BLaER1 (cell line): ENCODE results near the gene FGF8.
A peak's percentile ranks its signal among the peaks of the same experiment; 100 is the strongest.
"Not testable (repeated sequence)": the region's sequence is repeated elsewhere in the genome, so short reads cannot be mapped to it uniquely, and the experiment has no call there.

Experiments used
- H3K27ac ChIP-seq: shearing (Covaris generic); formaldehyde crosslinking; 2 replicates; pipeline ENCODE4 v1.8.1; 2022
- H3K27me3 ChIP-seq: shearing (Covaris generic); formaldehyde crosslinking; 2 replicates; pipeline ENCODE4 v1.8.1; 2022
- H3K36me3 ChIP-seq: shearing (Covaris generic); formaldehyde crosslinking; 2 replicates; pipeline ENCODE4 v1.8.1; 2022
- H3K4me1 ChIP-seq: shearing (Covaris generic); formaldehyde crosslinking; 2 replicates; pipeline ENCODE4 v1.8.1; 2022
- H3K4me2 ChIP-seq: shearing (Covaris generic); formaldehyde crosslinking; 2 replicates; pipeline ENCODE4 v1.8.1; 2022
- H3K4me3 ChIP-seq: shearing (Covaris generic); formaldehyde crosslinking; 2 replicates; pipeline ENCODE4 v1.8.1; 2022
- H3K9ac ChIP-seq: shearing (Covaris generic); formaldehyde crosslinking; 2 replicates; pipeline ENCODE4 v1.8.1; 2022
- H3K9me3 ChIP-seq: shearing (Covaris generic); formaldehyde crosslinking; 2 replicates; pipeline ENCODE4 v1.8.1; 2022
- H4K20me1 ChIP-seq: shearing (Covaris generic); formaldehyde crosslinking; 2 replicates; pipeline ENCODE4 v1.8.1; 2022
- Cebpa-rat ChIP-seq: shearing (Covaris generic); IDR thresholded peaks from 2 replicates; pipeline ENCODE4 v1.8.1; 2022

FGF8 gene

GRCh38 chr10:101812606-101813005 is 36.7 kb upstream of the FGF8 start:
- no peaks in the 10 kb centered on the region for H3K27me3 ChIP-seq
- H3K27ac ChIP-seq = no peak overlapping the region
- H3K4me3 ChIP-seq = no peak overlapping the region
- TF ChIP-seq Cebpa-rat = no peak
- no peak overlapping the region for H3K4me2 ChIP-seq
- no peak overlapping the region for H3K9ac ChIP-seq
- H3K4me1 ChIP-seq = peaks cover 19% of the 10 kb centered on the region
- H3K36me3 ChIP-seq = peaks cover 57% of the 10 kb centered on the region
- H3K9me3 ChIP-seq = no peaks in the 10 kb centered on the region
- peaks cover 100% of the 10 kb centered on the region for H4K20me1 ChIP-seq

DNA sequence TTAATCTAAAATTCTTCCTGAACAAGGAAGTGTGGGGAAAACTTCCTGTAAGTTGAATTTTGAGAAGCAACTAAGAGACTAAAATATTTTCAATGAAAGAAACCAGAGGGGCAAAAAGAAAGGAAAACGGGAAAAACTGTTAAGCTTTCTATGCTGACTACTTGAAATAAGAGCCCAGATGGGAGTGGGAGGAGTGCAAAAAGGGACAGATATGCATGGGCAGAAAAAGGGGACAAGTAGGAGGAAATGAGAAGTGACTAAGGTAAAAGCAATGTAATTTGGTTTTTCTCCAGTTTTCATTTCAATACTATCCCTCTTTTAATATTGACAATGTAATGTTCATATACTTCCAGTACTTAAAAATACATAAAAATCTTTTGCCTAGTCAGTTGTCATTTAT is 31.2 kb upstream of the FGF8 start:
- no peak for TF ChIP-seq Cebpa-rat
- peaks cover 95% of the 10 kb centered on the region for H4K20me1 ChIP-seq
- H3K4me2 ChIP-seq = no peak overlapping the region
- no peaks in the 10 kb centered on the region for H3K4me1 ChIP-seq
- H3K27ac ChIP-seq = no peak overlapping the region
- H3K36me3 ChIP-seq = peaks cover 99% of the 10 kb centered on the region
- no peaks in the 10 kb centered on the region for H3K9me3 ChIP-seq
- no peak overlapping the region for H3K4me3 ChIP-seq
- H3K9ac ChIP-seq = no peak overlapping the region
- no peaks in the 10 kb centered on the region for H3K27me3 ChIP-seq

- Histone ChIP-seq H3K36me3 (peaks cover 100% of the 10 kb centered on the region), H4K20me1 (peaks cover 95% of the 10 kb centered on the region)
These were observed 27.6 kb upstream of the FGF8 start for GRCh38 chr10:101803511-101803910.

DNA sequence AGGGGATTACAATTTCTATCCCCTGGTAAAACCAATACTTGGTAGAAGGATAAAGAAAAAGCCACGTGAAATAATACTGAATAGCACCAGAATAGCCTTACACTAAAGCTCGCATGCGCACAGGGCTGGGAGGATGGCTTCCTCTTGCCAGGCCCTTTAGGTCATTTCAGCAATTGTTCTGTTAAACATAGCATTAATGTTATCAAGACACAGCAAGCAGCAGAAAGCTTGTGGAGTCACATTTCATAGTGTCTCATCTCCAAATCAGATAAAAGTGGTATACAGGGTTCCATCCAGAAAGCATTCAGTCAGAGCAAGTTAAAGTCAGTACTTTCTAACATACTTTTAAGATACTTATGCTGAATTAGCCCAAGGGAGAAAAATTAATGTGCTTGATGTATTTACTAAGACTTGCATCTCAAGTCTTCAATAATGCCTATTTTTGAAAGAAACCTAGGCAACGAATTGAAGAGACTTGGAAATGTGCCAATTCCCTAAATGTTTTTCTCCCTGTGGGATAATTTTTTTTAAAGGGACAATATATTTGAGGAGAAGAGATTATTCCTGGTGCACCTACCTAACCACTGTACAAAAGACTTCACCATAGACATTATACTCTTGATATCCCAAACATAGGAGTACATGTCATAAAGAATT is 21.6 kb upstream of the FGF8 start:
- H4K20me1 ChIP-seq = peaks cover 95% of the 10 kb centered on the region
- H3K4me2 ChIP-seq = no peak overlapping the region
- no peak overlapping the region for H3K27ac ChIP-seq
- H3K27me3 ChIP-seq = no peaks in the 10 kb centered on the region
- H3K4me1 ChIP-seq = no peaks in the 10 kb centered on the region
- H3K4me3 ChIP-seq = no peak overlapping the region
- no peaks in the 10 kb centered on the region for H3K9me3 ChIP-seq
- H3K9ac ChIP-seq = no peak overlapping the region
- peaks cover 99% of the 10 kb centered on the region for H3K36me3 ChIP-seq
- no peak for TF ChIP-seq Cebpa-rat

More at GRCh38 chr10:101803511-101803910, 27.6 kb upstream of the FGF8 start:
- TF ChIP-seq Cebpa-rat = no peak
- Histone ChIP-seq H3K9ac (no peak overlapping the region), H3K4me3 (no peak overlapping the region), H3K27me3 (no peaks in the 10 kb centered on the region), H3K4me2 (no peak overlapping the region), H3K27ac (no peak overlapping the region), H3K9me3 (no peaks in the 10 kb centered on the region), H3K4me1 (no peaks in the 10 kb centered on the region)

DNA sequence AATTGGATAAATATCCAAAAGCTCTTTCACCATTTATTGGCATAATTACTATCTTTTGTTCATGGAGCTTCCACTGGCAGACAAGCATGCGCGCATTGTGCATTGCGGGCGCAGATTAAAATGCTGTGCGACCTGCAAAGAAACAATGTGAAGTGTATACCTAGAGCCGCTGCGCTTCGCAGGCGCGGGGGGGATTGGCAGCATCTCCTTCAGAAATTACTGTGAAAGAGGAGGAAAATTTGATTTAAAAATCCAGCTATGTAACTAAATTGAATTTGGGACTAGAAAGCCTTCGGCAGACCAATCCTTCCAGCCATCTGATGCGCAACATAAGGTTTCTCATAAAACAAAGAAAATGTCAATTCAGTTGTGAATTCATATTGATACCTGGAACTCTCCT is 17.6 kb upstream of the FGF8 start:
- Histone ChIP-seq H3K9ac (no peak overlapping the region), H4K20me1 (peaks cover 74% of the 10 kb centered on the region), H3K36me3 (peaks cover 98% of the 10 kb centered on the region), H3K4me1 (no peaks in the 10 kb centered on the region), H3K4me2 (no peak overlapping the region), H3K27ac (no peak overlapping the region), H3K4me3 (no peak overlapping the region), H3K27me3 (no peaks in the 10 kb centered on the region), H3K9me3 (no peaks in the 10 kb centered on the region)
- no peak for TF ChIP-seq Cebpa-rat

- no peaks in the 10 kb centered on the region for H3K4me1 ChIP-seq
- no peak overlapping the region for H3K4me2 ChIP-seq
- peaks cover 99% of the 10 kb centered on the region for H3K36me3 ChIP-seq
- no peak overlapping the region for H3K4me3 ChIP-seq
- H3K9me3 ChIP-seq = no peaks in the 10 kb centered on the region
- no peaks in the 10 kb centered on the region for H3K27me3 ChIP-seq
- H4K20me1 ChIP-seq = peaks cover 42% of the 10 kb centered on the region
- no peak for TF ChIP-seq Cebpa-rat
- no peak overlapping the region for H3K9ac ChIP-seq
- H3K27ac ChIP-seq = no peak overlapping the region
These were observed 13.8 kb upstream of the FGF8 start for GRCh38 chr10:101789686-101790085.

DNA sequence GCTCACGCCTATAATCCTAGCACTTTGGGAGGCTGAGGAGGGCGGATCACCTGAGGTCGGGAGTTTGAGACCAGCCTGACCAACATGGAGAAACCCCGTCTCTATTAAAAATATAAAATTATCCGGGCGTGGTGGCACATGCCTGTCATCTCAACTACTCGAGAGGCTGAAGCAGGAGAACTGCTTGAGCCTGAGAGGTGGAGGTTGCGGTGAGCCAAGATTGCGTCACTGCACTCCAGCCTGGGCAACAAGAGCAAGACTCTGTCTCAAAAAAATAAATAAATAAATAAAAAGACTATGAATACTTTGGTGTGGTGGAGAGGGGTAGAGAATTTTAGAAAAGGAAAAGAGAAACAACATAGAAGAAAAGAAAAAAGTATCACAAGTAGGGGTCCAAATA is 13.3 kb upstream of the FGF8 start:
- peaks cover 99% of the 10 kb centered on the region for H3K36me3 ChIP-seq

DNA sequence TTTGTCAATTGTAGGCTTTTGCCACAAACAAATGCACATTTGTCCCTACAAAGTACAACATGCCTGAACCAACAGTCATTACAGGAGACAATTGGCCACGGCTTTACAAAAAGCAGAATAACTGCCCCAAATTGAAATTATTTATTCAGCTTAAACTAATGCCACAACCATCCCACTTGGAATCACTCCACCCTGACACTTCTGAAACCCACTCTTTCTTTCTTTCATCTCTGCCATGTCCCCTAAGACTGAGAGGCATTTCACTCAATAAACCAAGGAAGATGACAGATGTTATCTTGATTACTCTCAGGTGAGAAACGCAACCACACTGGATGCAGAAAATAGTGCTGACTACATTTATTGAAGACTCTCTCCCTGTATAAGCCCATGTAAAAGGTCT is 9.9 kb upstream of the FGF8 start:
- H4K20me1 ChIP-seq = peaks cover 21% of the 10 kb centered on the region
- no peaks in the 10 kb centered on the region for H3K27me3 ChIP-seq
- H3K9me3 ChIP-seq = no peaks in the 10 kb centered on the region
- peaks cover 69% of the 10 kb centered on the region for H3K36me3 ChIP-seq
- H3K27ac ChIP-seq = no peak overlapping the region
- H3K9ac ChIP-seq = no peak overlapping the region
- TF ChIP-seq Cebpa-rat = no peak
- H3K4me1 ChIP-seq = peaks cover 26% of the 10 kb centered on the region
- no peak overlapping the region for H3K4me3 ChIP-seq
- H3K4me2 ChIP-seq = no peak overlapping the region

More for the DNA sequence above, 13.3 kb upstream of the FGF8 start:
- TF ChIP-seq Cebpa-rat = 0 out of 2 replicates have a peak, but pooled peaks have one; percentile 14
- H3K27ac ChIP-seq, H3K4me3 ChIP-seq, H3K27me3 ChIP-seq, H3K9me3 ChIP-seq, H3K4me2 ChIP-seq, H3K4me1 ChIP-seq, H3K9ac ChIP-seq: not testable (repeated sequence)
- peaks cover 38% of the 10 kb centered on the region for H4K20me1 ChIP-seq

- H3K27me3 ChIP-seq = peaks cover 10% of the 10 kb centered on the region
- no peak for TF ChIP-seq Cebpa-rat
- H3K4me3 ChIP-seq = no peak overlapping the region
- no peak overlapping the region for H3K9ac ChIP-seq
- H3K27ac ChIP-seq = no peak overlapping the region
- H3K4me2 ChIP-seq = no peak overlapping the region
- H3K4me1 ChIP-seq = peaks cover 39% of the 10 kb centered on the region
- H4K20me1 ChIP-seq = peaks cover 26% of the 10 kb centered on the region
- H3K36me3 ChIP-seq = peaks cover 57% of the 10 kb centered on the region
- no peaks in the 10 kb centered on the region for H3K9me3 ChIP-seq
These were observed 8.6 kb upstream of the FGF8 start for GRCh38 chr10:101784558-101784957.

GRCh38 chr10:101783736-101784118 is 7.8 kb upstream of the FGF8 start:
- no peak for TF ChIP-seq Cebpa-rat
- Histone ChIP-seq H3K9ac (peak overlapping the region; percentile 91), H3K36me3 (peaks cover 49% of the 10 kb centered on the region), H3K27ac (peak overlapping the region; percentile 81), H3K27me3 (peaks cover 18% of the 10 kb centered on the region), H3K4me2 (peak overlapping the region; percentile 95), H3K4me1 (peaks cover 47% of the 10 kb centered on the region), H3K9me3 (no peaks in the 10 kb centered on the region), H4K20me1 (peaks cover 28% of the 10 kb centered on the region), H3K4me3 (peak overlapping the region; percentile 89)
